ENCODE data around the gene ABHD12.
"Not testable (repeated sequence)": the region's sequence is repeated elsewhere in the genome, so short reads cannot be mapped to it uniquely, and the experiment has no call there.

The ABHD12 gene

DNA sequence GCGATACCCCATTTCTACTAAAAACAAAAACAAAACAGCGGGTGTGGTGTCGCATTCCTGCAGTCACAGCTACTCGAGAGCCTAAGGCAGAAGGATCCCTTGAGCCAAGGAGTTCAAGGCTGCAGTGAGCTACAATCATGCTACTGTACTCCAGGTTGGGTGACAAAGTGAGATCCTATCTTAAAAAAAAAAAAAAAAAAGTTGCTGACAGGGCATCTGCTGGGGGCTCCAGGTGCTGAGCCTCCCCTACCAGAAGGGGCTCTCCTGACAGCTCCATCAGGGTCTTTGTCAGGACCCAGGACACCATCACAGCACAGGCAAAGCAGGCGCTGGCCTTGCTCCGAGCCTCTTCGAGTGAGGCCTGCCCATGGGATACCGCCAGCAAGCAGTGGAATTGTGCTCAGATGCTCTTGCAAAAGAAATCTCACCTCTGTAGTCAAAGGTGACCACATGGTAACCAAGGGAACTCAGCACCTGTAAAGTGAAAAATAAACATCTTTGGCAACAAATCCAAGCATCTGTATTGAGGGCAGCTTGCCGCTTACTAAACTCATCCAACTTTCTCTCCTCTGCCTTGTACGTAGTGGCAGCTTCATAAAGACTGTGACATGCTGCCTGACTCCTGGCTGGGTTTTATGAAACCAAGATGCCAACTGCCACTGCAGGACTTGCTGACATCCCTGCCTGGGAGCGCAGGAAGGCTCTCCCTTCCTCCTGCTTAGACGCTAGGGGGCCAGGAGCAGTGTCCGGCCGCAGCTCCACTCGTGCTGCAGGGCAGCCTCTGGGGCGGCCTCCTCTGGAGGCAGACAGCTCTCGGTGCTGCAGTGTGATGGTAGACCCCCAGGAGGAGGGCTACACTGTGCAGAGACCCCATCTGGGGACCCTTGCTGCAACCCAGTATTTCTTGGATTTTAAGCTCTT is 75.9 kb downstream of the ABHD12 start:
- DNase-seq (ENCODE audit: low read depth in 1 of 2, low spot score in 1 of 2) = no peak
- no peaks in the 10 kb centered on the region for H3K27me3 ChIP-seq (ENCODE audit: insufficient read depth, poor library complexity, severe bottlenecking)
- TF ChIP-seq POLR2AphosphoS5 (IDR thresholded peaks at IDR 0.05; ENCODE audit: low read depth) (no peak), SPI1 (IDR thresholded peaks at IDR 0.05; ENCODE audit: borderline replicate concordance, low read depth) (no peak), GABPA (IDR thresholded peaks at IDR 0.05; ENCODE audit: low read depth) (no peak)
- TF ChIP-seq, protein P1, sequence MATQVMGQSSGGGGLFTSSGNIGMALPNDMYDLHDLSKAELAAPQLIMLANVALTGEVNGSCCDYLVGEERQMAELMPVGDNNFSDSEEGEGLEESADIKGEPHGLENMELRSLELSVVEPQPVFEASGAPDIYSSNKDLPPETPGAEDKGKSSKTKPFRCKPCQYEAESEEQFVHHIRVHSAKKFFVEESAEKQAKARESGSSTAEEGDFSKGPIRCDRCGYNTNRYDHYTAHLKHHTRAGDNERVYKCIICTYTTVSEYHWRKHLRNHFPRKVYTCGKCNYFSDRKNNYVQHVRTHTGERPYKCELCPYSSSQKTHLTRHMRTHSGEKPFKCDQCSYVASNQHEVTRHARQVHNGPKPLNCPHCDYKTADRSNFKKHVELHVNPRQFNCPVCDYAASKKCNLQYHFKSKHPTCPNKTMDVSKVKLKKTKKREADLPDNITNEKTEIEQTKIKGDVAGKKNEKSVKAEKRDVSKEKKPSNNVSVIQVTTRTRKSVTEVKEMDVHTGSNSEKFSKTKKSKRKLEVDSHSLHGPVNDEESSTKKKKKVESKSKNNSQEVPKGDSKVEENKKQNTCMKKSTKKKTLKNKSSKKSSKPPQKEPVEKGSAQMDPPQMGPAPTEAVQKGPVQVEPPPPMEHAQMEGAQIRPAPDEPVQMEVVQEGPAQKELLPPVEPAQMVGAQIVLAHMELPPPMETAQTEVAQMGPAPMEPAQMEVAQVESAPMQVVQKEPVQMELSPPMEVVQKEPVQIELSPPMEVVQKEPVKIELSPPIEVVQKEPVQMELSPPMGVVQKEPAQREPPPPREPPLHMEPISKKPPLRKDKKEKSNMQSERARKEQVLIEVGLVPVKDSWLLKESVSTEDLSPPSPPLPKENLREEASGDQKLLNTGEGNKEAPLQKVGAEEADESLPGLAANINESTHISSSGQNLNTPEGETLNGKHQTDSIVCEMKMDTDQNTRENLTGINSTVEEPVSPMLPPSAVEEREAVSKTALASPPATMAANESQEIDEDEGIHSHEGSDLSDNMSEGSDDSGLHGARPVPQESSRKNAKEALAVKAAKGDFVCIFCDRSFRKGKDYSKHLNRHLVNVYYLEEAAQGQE (IDR thresholded peaks at IDR 0.05; ENCODE audit: insufficient replicate concordance, low read depth) = no peak
- TF ChIP-seq, protein P2, sequence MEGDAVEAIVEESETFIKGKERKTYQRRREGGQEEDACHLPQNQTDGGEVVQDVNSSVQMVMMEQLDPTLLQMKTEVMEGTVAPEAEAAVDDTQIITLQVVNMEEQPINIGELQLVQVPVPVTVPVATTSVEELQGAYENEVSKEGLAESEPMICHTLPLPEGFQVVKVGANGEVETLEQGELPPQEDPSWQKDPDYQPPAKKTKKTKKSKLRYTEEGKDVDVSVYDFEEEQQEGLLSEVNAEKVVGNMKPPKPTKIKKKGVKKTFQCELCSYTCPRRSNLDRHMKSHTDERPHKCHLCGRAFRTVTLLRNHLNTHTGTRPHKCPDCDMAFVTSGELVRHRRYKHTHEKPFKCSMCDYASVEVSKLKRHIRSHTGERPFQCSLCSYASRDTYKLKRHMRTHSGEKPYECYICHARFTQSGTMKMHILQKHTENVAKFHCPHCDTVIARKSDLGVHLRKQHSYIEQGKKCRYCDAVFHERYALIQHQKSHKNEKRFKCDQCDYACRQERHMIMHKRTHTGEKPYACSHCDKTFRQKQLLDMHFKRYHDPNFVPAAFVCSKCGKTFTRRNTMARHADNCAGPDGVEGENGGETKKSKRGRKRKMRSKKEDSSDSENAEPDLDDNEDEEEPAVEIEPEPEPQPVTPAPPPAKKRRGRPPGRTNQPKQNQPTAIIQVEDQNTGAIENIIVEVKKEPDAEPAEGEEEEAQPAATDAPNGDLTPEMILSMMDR (IDR thresholded peaks at IDR 0.05; ENCODE audit: insufficient read depth, low read length) = no peak
- no peak overlapping the region for H3K4me3 ChIP-seq (replicated peaks; ENCODE audit: insufficient read depth, low read length)
- no peak overlapping the region for H3K27ac ChIP-seq (replicated peaks)

DNA sequence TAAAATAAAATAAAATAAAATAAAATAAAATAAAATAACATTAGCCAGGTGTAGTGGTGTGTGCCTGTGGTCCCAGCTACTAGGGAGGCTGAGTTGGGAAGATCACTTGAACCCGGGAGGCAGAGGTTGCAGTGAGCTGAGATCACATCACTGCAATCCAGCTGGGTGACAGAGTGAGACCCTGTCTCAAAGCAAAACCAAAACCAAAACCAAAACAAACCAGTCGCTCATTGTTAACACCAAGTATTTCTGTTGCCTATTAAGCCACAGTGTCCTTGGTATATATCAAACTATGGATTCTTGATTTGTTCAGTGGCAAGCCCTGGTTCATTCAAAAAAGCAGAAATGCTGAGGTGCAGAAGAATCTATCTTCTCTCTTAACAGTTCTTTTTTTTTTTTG is 77.0 kb downstream of the ABHD12 start:
- no peak overlapping the region for H3K27ac ChIP-seq (replicated peaks)
- H3K27me3 ChIP-seq (ENCODE audit: insufficient read depth, poor library complexity, severe bottlenecking) = no peaks in the 10 kb centered on the region
- TF ChIP-seq POLR2AphosphoS5 (IDR thresholded peaks at IDR 0.05; ENCODE audit: low read depth) = no peak
- no peak for TF ChIP-seq GABPA (IDR thresholded peaks at IDR 0.05; ENCODE audit: low read depth)
- TF ChIP-seq SPI1 (IDR thresholded peaks at IDR 0.05; ENCODE audit: borderline replicate concordance, low read depth) = no peak
- TF ChIP-seq, protein P2 (IDR thresholded peaks at IDR 0.05; ENCODE audit: insufficient read depth, low read length) = no peak
- TF ChIP-seq, protein P1 (IDR thresholded peaks at IDR 0.05; ENCODE audit: insufficient replicate concordance, low read depth) = no peak
- DNase-seq (ENCODE audit: low read depth in 1 of 2, low spot score in 1 of 2) = no peak
- H3K4me3 ChIP-seq (replicated peaks; ENCODE audit: insufficient read depth, low read length) = no peak overlapping the region

DNA sequence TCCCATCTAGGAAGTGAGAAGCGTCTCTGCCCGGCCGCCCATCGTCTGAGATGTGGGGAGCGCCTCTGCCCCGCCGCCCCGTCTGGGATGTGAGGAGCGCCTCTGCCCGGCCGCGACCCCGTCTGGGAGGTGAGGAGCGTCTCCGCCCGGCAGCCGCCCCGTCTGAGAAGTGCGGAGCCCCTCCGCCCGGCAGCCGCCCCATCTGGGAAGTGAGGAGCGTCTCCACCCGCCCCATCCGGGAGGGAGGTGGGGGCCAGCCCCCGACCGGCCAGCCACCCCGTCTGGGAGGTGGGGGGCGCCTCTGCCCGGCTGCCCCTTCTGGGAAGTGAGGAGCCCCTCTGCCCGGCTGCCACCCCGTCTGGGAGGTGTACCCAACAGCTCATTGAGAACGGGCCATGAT is 77.9 kb downstream of the ABHD12 start:
- H3K4me3 ChIP-seq (replicated peaks; ENCODE audit: insufficient read depth, low read length); H3K27me3 ChIP-seq (ENCODE audit: insufficient read depth, poor library complexity, severe bottlenecking); H3K27ac ChIP-seq (replicated peaks); DNase-seq (ENCODE audit: low read depth in 1 of 2, low spot score in 1 of 2): not testable (repeated sequence)

DNA sequence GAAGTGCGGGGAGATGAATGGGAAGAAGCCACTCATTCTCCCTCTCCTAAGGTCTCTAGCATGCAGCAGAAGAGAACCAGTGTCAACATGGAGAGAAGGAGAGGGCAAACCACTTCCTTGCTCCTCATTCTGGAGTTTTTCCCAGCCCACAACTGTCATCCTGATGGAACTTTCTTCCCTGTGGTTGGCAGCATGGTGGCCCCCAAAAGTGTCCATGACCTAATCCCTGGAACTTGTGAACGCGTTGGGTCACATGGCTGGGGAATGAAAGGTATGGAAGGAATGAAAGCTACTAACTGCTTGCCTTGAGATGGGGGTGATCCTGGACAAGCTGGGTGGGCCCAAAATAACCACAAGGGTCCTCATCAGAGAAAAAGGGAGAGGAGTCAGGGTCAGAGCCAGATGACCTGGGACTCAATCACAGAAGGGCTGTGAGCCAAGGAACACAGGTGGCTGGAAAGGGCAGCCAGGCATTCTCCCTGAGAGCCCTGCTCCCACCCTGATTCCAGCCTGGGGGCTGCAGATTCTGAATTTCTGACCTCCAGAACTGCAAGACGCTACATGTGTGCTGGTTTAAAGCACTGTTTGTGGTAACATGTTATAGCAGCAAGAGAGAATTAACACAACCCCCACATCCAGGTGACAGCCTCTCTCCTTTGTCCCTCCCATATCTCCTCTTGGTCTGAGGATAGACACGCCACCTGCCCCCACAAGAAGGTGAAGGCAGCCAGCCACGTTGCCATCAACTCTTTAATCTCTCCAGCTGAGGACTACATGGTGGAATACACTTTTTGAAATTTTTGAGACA is 79.5 kb downstream of the ABHD12 start:
- TF ChIP-seq, protein P1 (IDR thresholded peaks at IDR 0.05; ENCODE audit: insufficient replicate concordance, low read depth) = no peak
- TF ChIP-seq GABPA (IDR thresholded peaks at IDR 0.05; ENCODE audit: low read depth) (no peak), SPI1 (IDR thresholded peaks at IDR 0.05; ENCODE audit: borderline replicate concordance, low read depth) (no peak), POLR2AphosphoS5 (IDR thresholded peaks at IDR 0.05; ENCODE audit: low read depth) (no peak)
- TF ChIP-seq, protein P2 (IDR thresholded peaks at IDR 0.05; ENCODE audit: insufficient read depth, low read length) = no peak
- H3K27me3 ChIP-seq (ENCODE audit: insufficient read depth, poor library complexity, severe bottlenecking) = no peaks in the 10 kb centered on the region
- H3K4me3 ChIP-seq (replicated peaks; ENCODE audit: insufficient read depth, low read length) = no peak overlapping the region
- no peak for DNase-seq (ENCODE audit: low read depth in 1 of 2, low spot score in 1 of 2)
- peak overlapping the region; percentile 19 for H3K27ac ChIP-seq (replicated peaks)
